Endothelial cell of umbilical vein (primary cell): ENCODE measurements around the gene SPEN. TPM values are rescaled to one million over a fixed set of nuclear protein-coding genes. Genes with fewer than 3 reads are reported as not detected.
A peak's percentile ranks its signal among the peaks of the same experiment; 100 is the strongest.

Source experiments
- BruUV-seq: library from RNA; stranded (reverse); fragments of 400-500 nt; replicated peaks from 2 replicates; lab custom pipeline; 2021; lab: Mats Ljungman, UMichigan
- CTCF ChIA-PET: fragments of 300-600, 350-600 bp; sonication (Branson Sonifier 250); formaldehyde crosslinking; loops from one replicate; lab custom pipeline; 2021; ENCODE audit warnings: antibody characterized with exemption, inconsistent platforms; lab: Charles Lee
- POLR2A ChIA-PET: fragments of 300-600, 350-600 bp; sonication (Branson Sonifier 250); formaldehyde crosslinking; loops from one replicate; lab custom pipeline; 2021; ENCODE audit warnings: antibody characterized with exemption, inconsistent platforms; lab: Charles Lee
- DNase-seq: peaks from one replicate; pipeline ENCODE4 v3.0.0-alpha.2; 2011; ENCODE audit warnings: low read depth, low spot score
- FAIRE-seq: peaks from 2 replicates; lab custom pipeline; 2011; peaks lifted over from hg19 to GRCh38; lab: Jason Lieb, UNC
- H2AFZ ChIP-seq: 2 replicates; pipeline ENCODE4 v1.6.0; 2012; ENCODE audit warnings: low read depth, low read length, control low read depth, inconsistent platforms
- H3K27ac ChIP-seq: 2 replicates; pipeline ENCODE4 v1.5.1; 2011; ENCODE audit warnings: low read depth, mild to moderate bottlenecking, control low read depth, low read length, moderate library complexity; ENCODE audit not compliant: insufficient read depth
- H3K27me3 ChIP-seq, 2 experiments: 2 replicates each; pipeline versions ENCODE4 v1.6.0 to v1.6.1; 2011; ENCODE audit warnings: low read length in 2 of 2, mixed read lengths in 1 of 2; ENCODE audit not compliant: control insufficient read depth in 2 of 2, insufficient read depth in 2 of 2
- H3K36me3 ChIP-seq, 2 experiments: 2 replicates in 1 of 2; 3 replicates in 1 of 2; pipeline ENCODE4 v1.5.1; 2011; ENCODE audit warnings: low read length in 2 of 2, mild to moderate bottlenecking in 1 of 2, moderate library complexity in 1 of 2; ENCODE audit not compliant: control insufficient read depth in 2 of 2, insufficient read depth in 2 of 2; ENCODE audit errors: extremely low read depth in 1 of 2
- H3K4me1 ChIP-seq: 3 replicates; pipeline ENCODE4 v1.5.1; 2011; ENCODE audit warnings: mild to moderate bottlenecking, low read length; ENCODE audit not compliant: control insufficient read depth, insufficient read depth; ENCODE audit errors: extremely low read depth
- H3K4me2 ChIP-seq: 2 replicates; pipeline ENCODE4 v1.6.1; 2011; ENCODE audit warnings: low read length, control low read depth, mixed read lengths; ENCODE audit not compliant: insufficient read depth
- H3K4me3 ChIP-seq, 3 experiments: fragments of 200-600 bp in 1 of 3; sonication (generic), shearing (Covaris generic) in 1 of 3; replicated peaks in 1 of 3; 2 replicates each; pipeline ENCODE4 v1.5.1; 2011 to 2016; ENCODE audit warnings: control low read depth in 3 of 3, low read length in 3 of 3, mild to moderate bottlenecking in 2 of 3, inconsistent platforms in 1 of 3, low read depth in 1 of 3, moderate library complexity in 1 of 3; ENCODE audit not compliant: insufficient read depth in 1 of 3
- H3K79me2 ChIP-seq: 2 replicates; pipeline ENCODE4 v1.6.0; 2012; ENCODE audit warnings: low read length, inconsistent platforms; ENCODE audit not compliant: control insufficient read depth, insufficient read depth
- H3K9ac ChIP-seq: replicated peaks from 2 replicates; pipeline ENCODE3; 2011; ENCODE audit warnings: low read length, control low read depth; ENCODE audit not compliant: insufficient read depth; ENCODE audit errors: extremely low read depth
- H3K9me1 ChIP-seq: replicated peaks from 3 replicates; pipeline ENCODE4 v1.6.0; 2011; ENCODE audit warnings: mild to moderate bottlenecking, low read length; ENCODE audit not compliant: control insufficient read depth, insufficient read depth; ENCODE audit errors: extremely low read depth
- H3K9me3 ChIP-seq: replicated peaks from 2 replicates; pipeline ENCODE4 v1.5.1; 2012; ENCODE audit warnings: low read length, inconsistent platforms; ENCODE audit not compliant: control insufficient read depth, insufficient read depth
- H4K20me1 ChIP-seq: replicated peaks from 2 replicates; pipeline ENCODE3; 2011; ENCODE audit warnings: mild to moderate bottlenecking, low read length; ENCODE audit not compliant: control insufficient read depth, insufficient read depth; ENCODE audit errors: extremely low read depth
- CTCF ChIP-seq, 2 donors: IDR thresholded peaks; 1 replicate in 1 of 2; 2 replicates in 1 of 2; pipeline ENCODE4 v1.5.1; 2011; ENCODE audit warnings: low read length in 2 of 2, mild to moderate bottlenecking in 2 of 2, moderate library complexity in 2 of 2, control low read depth in 1 of 2, inconsistent platforms in 1 of 2, low read depth in 1 of 2; ENCODE audit not compliant: insufficient read depth in 1 of 2; ENCODE audit errors: extremely low read depth in 1 of 2
- EZH2 ChIP-seq: IDR thresholded peaks from 2 replicates; pipeline ENCODE4 v1.6.1; 2012; ENCODE audit warnings: borderline replicate concordance, low read depth, mild to moderate bottlenecking, moderate library complexity, low read length, inconsistent platforms; ENCODE audit not compliant: severe bottlenecking
- FOS ChIP-seq: IDR thresholded peaks from 2 replicates; pipeline ENCODE4 v1.6.1; 2011; ENCODE audit warnings: mild to moderate bottlenecking, low read length, moderate library complexity, borderline replicate concordance; ENCODE audit not compliant: insufficient read depth
- GATA2 ChIP-seq: IDR thresholded peaks from 2 replicates; pipeline ENCODE4 v1.7.0; 2011; ENCODE audit warnings: low read depth, mild to moderate bottlenecking, moderate library complexity, mixed read lengths, low read length; ENCODE audit not compliant: insufficient read length, insufficient read depth
- JUN ChIP-seq: IDR thresholded peaks from 2 replicates; pipeline ENCODE4 v1.6.1; 2011; ENCODE audit warnings: borderline replicate concordance, low read depth; ENCODE audit not compliant: insufficient read length, insufficient read depth
- MAX ChIP-seq: IDR thresholded peaks from 2 replicates; pipeline ENCODE4 v1.6.1; 2011; ENCODE audit not compliant: insufficient read depth, insufficient read length
- MYC ChIP-seq: IDR thresholded peaks from one replicate; pipeline ENCODE4 v1.6.1; 2011; ENCODE audit warnings: mild to moderate bottlenecking, low read depth, low read length
- POLR2A ChIP-seq: IDR thresholded peaks from 2 replicates; pipeline ENCODE4 v1.6.1; 2012; ENCODE audit warnings: low read depth, mild to moderate bottlenecking, control low read depth, low read length
- POLR2AphosphoS5 ChIP-seq: IDR thresholded peaks from 2 replicates; pipeline ENCODE4 v1.6.1; 2012; ENCODE audit warnings: low read depth, mild to moderate bottlenecking, control low read depth, low read length, moderate library complexity; ENCODE audit not compliant: insufficient read depth
- dilution Hi-C: fragments of 300-500 bp; cut with MboI; formaldehyde crosslinking; loops from one replicate; pipeline ENCODE4 v1.15.0; 2019; ENCODE audit warnings: low sequenced_read_pairs; ENCODE audit not compliant: extremely low pct_ligation_motif_present
- intact Hi-C: fragments of 100-400 bp; cut with micrococcal nuclease; formaldehyde crosslinking; loops from one replicate; pipeline ENCODE4 v1.10.0; 2022
- polyA plus RNA-seq, 4 experiments: library from polyadenylated mRNA; depleted of rRNA in 3 of 4; stranded (reverse) in 3 of 4; unstranded in 1 of 4; fragments of >200 nt; gene quantifications; 2 replicates each; pipeline versions ENCODE4 v1.2.1 to v1.2.3, GENCODE V29; 2011 to 2012; ENCODE audit warnings: missing spikeins in 1 of 4
- total RNA-seq: library from RNA; stranded (reverse); gene quantifications from 2 replicates; pipeline ENCODE4 v1.2.3, GENCODE V29; 2021

The SPEN gene
- total and polyA plus RNA-seq, 2 donors (not counting 3 experiments of a cell fraction or from before 2014, with no cell fraction given): 9.3 to 44.4 TPM

- Histone ChIP-seq H3K4me3 (no peak overlapping the region), H3K27me3 (no peaks in the 10 kb centered on the region), H3K4me2 (no peak overlapping the region), H3K4me1 (peaks cover 26% of the 10 kb centered on the region), H3K9me3 (no peaks in the 10 kb centered on the region), H3K9me1 (no peaks in the 10 kb centered on the region), H2AFZ (no peak overlapping the region), H3K27ac (no peak overlapping the region), H3K9ac (no peak overlapping the region), H4K20me1 (no peaks in the 10 kb centered on the region), H3K36me3 (peaks cover 15 to 45% of the 10 kb centered on the region in 2 experiments), H3K79me2 (no peaks in the 10 kb centered on the region)
- POLR2A ChIA-PET: interaction anchor here (0.6 kb wide), 1 partner anchor 45 kb away, joined by 3 read pairs; no protein-coding TSS in a partner anchor
- no TSS peak for BruUV-seq
- intact Hi-C loops (no loop called here), dilution Hi-C loops (no loop called here)
- TF ChIP-seq POLR2AphosphoS5 (peak; percentile 30), MYC (no peak), POLR2A (peak; percentile 41), MAX (no peak), GATA2 (no peak), EZH2 (no peak), CTCF (IDR thresholded peaks at IDR 0.05; ENCODE audit: extremely low read depth in 1 of 2, insufficient read depth in 1 of 2, low read depth in 1 of 2, low read length in 2 of 2) (no peak), JUN (no peak), FOS (no peak)
- CTCF ChIA-PET: interaction anchor here (1.8 kb wide), 1 partner anchor 149 kb away, joined by 5 read pairs; no protein-coding TSS in a partner anchor
- FAIRE-seq: no peak
- no peak for DNase-seq
Measured at GRCh38 chr1:15941044-15941840, 93.7 kb downstream of the SPEN start.
